GM18867 (cell line): Measurements from ENCODE around the gene RIC8B.

Experiments used
- ATAC-seq: cut with Tn5 transposase; IDR thresholded peaks from one replicate; pipeline ENCODE4 v1.9.1; 2021; ENCODE audit warnings: mild to moderate bottlenecking, moderate library complexity; ENCODE audit not compliant: unreplicated experiment

RIC8B gene

DNA sequence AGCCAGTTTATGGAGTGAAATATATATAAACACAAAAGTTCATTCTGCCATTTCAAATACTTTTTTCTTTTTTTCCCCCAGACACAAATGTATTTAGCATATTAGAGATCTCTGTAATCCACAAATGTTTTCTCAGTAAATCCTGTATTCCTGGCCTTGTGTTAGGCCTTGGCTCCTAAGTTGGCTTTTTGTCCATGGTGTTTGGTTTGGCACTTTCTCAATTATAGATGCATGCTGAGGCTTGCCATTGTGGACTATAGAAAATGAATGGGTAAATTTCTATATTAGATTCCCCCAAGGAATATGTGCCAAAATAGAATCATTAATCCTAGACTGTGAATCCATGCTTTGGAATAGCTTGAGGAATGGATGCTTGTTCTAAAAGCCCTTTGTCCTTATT, 17.0 kb downstream of the RIC8B start:
- no peak for ATAC-seq

DNA sequence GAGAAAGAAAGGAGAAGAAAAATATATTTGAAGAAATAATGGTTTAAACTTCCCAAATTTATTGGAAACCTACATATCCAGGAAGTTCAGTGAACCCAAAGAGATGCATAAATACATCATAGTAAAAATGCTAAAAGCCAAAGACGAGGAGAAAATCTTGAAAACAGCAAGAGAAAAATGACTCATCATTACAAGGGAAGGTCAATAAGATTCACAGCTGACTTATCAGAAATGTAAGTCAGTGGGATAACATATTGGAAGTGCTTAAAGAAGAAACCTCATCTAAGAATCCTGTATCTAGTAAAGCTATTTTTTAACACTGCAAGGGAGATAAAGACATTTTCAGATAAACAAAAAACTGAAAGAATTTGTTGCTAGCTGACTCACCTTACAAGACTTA, 19.9 kb downstream of the RIC8B start:
- no peak for ATAC-seq

DNA sequence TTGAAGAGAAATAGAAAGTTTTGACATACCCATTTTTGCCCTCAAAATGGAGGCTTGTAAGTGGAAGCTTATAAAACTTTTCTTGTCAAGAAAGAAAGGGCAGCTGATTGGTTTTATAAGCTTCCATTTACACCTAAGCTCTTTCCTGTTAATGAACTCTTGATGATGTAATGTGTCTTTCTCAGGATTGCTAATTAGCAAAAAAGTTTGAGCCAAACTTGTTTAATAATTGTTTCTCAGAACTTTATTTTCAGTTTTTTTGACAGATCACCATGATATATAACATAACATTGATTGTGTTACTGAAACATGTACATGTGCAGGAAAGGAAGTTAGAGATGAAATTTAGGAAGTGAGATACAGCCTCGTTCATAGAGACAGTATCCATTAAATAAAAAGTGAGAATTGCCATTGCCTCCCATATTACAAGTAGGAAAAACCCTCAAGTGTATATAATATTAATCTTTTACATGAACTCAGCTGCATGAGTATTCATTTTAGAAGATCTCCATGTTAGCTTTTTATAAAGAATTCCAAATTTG, 26.8 kb downstream of the RIC8B start:
- ATAC-seq: no peak

DNA sequence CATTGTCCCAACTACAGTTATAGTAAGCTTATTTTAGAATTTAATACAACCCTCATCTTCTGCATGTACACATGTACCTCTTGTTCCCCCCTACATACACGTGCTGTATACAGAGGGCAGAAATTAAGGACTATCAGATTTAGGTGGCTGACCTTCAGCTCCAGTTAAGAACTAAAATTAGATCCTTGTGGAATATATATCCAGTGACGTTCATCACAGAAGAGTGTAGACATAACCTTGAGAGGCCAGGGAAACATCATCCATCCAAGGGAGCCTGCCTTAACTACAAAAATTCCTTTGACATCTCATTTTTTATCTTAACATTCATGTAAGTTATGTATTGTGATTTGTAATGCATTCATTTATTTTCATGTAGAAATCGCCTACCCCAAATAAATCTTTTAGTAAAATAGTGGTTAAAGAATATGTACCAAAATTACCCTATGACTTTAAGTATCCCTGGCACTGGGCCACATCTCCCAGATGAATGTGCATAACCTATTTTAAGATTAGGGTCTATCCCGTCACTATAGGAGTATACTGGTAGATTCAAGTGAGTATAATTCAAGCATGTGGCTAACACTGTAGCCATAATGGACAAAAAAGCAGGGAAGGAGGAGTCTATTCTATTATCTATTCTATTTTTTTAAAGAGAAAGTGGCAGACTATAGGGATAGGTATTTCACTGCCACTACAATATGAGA, 27.5 kb downstream of the RIC8B start:
- ATAC-seq: no peak

DNA sequence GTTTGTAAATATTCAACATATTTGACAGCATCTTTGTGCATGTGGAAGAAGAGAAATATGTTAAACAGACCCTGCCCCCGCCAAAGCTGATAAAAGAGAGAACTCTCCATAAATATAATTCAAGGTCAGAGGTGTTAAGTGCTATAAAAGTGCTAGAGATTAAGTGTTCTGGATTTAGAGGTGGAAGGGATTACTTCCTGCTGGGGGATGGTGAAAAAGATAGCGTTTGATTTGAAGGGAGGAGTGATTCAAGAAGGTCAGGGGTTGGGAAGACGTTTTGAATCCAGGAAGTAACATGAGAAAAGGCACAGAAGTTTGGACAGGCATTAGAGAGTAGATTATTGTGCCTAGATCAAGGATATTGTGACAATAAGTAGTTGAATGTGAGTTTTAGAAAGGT, 30.2 kb downstream of the RIC8B start:
- no peak for ATAC-seq

DNA sequence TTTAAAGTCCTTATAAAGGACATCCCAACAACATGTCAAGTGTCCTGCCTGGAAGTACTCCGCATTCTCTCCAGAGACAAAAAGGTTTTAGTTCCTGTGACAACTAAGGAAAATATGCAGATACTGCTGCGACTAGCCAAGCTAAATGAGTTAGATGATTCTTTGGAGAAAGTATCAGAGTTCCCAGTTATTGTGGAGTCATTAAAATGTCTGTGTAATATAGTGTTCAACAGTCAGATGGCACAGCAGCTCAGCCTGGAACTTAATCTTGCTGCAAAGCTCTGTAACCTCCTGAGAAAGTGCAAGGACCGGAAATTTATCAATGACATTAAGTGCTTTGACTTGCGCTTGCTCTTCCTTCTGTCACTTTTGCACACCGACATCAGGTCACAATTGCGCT, 40.2 kb downstream of the RIC8B start:
- no peak for ATAC-seq

DNA sequence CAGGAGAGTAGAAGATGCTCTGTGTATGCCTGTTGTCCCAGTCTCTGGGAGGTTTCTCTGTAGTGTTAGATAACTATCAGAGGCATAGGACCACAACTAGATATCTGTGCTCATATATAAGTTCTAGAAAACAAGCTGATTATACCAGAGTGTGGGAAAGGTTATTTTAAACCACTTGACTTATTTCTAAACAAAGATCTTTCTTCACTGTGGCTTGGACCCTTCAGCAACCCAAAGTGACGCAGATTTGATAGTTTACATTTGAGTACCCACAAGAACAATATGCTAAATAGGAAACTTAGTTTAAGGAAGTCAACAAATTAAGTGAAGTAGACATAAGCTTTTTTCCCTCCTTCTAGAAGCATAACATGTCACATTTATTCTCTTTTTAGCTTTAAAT, 41.3 kb downstream of the RIC8B start:
- no peak for ATAC-seq

DNA sequence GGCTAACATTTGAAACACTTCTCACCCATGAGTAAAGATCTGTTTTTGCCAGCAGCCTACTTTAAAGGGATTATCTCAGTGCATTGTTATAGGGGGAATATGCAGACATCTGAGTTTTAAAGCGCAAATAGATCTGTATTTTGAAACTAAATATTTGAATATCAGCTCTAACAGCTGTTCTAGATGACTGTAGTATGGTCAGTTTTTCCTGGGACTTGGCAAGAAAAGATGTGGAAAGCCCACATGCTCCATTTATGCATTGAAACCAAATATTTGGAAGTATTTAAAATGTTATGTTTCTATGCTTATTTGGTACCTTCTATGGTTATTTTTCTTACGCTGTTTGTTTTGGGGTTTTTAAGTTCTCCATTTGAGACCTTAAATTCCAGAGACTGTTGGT, 41.7 kb downstream of the RIC8B start:
- no peak for ATAC-seq

DNA sequence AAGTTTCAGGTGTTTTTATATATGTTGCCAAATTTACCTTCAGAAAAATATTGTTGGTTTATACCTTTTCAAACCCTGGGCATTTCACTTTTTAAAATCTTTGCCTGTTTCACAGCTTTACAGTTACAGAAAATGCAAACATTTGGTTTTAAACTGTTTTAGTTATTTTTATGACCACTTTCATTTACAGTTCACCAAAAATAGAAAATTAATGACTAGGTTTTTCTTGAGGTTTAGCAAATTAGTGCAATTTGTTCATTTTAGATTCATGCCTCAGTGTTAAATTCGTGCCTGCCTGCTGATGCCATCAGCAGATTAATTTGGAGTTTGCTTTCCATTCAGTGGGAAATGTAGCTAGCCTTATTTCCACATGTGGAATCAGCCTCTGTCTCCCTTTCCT, 45.5 kb downstream of the RIC8B start:
- ATAC-seq: no peak

DNA sequence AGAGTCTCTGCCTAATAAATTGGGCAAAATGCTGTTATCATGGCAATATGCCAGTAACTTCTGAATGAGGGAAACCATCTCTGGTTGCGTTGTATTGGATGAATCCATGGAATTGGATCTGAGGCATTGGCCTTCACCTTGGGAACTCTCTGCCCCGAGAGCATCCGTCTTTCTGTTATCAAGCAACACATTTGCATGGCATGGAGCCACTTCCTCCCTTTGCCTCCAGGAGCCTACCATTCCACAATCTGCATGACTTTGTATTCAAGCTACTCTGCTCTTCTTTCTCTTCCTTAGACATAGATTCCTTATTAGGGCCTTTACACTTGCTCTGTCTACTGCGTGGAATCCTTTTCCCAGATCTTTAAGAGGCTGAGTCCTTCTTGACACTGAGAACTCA, 57.2 kb downstream of the RIC8B start:
- no peak for ATAC-seq

DNA sequence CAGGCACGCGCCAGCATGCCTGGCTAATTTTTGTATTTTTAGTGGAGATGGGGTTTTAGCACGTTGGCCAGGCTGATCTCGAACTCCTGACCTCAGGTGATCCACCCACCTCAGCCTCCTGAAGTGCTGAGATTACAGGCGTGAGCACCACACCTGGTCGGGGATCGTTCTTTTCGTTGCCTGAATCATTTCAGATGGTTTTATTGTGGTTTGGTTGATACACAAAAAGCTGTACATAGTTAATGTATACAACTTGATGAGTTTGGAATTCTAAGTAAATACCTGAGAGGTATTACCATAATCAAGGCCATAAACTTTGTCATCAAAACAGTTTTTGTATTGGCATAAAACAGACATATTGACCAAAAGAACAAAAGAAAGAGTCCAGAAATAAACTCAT, 63.3 kb downstream of the RIC8B start:
- no peak for ATAC-seq

DNA sequence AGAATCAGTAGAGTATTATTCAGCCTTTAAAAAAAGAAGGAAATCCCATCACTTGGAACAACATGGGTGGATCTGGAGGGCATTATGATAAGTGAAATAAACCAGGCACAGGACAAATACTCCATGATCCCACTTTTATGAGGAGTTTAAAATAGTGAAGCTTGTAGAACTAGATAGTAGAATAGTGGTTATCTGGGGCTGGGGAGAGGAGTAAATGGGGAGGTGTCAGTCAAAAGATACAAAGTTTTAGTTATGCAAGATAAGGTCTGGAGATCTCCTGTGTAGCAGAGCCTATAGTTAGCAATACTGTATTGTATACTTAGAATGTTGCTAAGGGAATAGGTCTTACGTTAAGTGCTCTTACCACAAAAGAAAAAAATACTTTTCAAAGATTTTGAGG, 64.9 kb downstream of the RIC8B start:
- no peak for ATAC-seq

DNA sequence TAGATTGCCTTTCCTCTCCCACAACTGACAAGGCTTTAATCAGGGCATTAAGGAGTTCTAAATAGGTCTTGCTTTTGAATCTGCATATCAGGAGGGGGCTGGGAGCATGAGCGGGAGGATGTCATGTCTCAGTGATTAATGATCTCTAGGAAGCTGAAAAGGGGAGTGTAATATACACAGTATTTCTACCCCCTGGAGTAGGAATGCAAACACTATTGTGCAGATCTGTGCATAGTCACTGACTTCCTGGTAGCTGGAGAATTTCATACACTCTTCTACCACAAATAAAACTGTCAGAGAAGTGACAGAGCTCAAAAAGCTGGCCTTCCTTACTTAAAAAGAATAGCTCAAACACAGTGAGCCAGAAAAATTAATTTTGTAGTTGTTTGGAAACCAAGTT, 65.8 kb downstream of the RIC8B start:
- ATAC-seq: no peak

DNA sequence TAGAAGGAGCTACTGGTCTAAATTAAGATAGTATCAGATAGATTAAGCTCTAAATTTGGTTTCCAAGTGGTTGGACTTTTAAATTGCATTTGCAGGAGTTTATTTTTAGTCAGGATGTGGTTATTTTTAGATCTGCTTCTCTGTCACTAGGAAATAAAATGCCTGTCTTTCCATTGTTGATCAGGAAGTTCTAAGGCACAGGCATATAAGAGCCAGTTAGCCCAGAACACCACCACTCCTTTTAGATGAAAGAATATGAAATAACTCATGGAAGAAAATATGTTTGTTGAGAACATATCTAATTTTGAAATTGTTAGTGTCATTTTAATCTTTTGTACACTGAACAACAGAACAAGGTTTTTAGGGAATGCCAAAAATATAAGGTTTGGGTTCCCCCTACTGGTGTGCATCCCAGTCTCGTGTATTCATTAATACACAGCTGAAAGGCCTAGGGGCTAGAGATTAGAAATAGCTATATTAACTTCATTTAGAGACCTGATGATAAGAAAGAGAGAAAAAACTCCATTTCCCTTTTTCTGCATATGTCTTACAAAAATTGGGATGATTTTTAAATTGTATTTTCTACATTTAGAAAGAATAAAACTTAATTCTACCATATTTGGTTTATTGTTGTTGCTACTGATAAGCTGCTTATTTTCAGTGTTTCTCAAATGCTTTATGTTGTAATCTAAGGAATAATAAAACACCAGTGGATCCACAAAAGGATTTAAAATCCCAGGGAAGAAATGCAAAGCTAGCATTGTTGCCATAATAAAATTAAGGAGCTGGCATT, 67.2 kb downstream of the RIC8B start:
- ATAC-seq: no peak

DNA sequence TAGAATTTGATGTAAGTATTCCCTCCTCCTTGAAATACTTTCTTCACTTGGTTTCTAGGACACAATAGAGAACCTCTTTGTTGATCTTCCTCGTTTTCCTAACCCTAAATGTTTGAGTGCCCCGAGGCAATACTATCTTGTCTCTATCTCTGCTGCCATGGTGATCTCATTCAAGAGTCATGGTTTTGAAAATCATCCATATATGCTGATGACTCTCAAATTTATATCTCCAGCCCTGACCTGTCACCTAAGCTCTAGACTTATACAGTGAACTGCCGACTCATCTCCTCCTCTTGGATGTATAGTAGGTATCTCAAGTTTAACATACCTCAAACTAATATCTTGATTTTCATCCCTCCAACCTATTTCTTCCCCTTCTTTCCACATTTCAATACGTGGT, 71.4 kb downstream of the RIC8B start:
- ATAC-seq: no peak

DNA sequence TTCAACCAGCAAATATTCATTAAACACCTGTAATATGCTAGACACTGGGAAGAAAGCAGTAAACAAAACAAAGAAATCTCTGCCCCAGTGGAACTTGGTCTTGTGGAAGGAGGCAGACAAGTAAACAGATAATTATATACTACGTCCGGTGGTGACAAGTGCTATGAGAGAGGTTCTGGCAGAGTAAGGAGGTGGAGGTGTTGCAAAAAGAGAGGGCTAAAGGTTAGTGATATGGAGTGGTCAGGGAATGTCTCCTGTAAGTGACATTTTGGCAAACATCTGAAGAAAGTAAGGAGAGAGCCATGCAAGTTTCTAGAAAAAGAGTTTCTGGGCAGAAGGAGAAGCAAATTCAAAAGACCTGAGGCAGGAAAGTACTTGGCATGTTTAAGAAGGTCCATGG, 73.4 kb downstream of the RIC8B start:
- ATAC-seq: no peak

DNA sequence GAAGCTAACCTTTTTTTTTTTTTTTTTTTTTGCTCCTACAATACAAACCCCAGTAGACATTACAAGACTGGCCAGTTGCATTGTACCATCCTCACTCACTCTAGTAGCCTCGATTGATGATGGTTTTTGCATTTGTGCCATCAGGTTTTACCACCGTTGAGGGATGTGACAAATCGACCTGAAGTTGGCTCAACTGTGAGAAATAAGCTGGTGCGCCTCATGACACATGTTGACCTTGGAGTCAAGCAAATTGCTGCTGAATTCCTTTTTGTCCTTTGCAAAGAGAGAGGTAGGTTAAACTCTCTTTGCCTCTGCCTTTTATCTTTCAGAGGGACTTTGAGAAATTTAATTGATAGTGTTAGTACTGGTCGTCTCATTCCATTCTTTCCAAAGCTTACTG, 76.8 kb downstream of the RIC8B start:
- no peak for ATAC-seq

DNA sequence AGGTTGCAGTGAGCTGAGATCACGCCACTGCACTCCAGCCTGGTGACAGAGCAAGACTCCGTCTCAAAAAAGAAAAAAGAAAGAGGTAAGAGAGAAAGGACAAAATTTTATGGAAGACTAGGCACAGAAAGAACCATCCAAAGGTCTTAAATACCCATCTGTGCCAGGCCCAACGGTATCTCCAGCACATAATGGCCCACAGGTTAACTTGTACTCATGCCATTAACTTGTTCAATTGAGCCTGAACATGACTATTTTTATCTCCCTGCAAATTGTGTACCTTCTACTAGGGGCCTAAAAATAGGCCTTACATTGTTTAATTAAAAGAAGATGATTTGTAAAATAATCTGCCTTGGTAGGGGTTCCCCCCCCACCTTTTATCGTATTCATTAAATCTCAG, 80.2 kb downstream of the RIC8B start:
- ATAC-seq: no peak

DNA sequence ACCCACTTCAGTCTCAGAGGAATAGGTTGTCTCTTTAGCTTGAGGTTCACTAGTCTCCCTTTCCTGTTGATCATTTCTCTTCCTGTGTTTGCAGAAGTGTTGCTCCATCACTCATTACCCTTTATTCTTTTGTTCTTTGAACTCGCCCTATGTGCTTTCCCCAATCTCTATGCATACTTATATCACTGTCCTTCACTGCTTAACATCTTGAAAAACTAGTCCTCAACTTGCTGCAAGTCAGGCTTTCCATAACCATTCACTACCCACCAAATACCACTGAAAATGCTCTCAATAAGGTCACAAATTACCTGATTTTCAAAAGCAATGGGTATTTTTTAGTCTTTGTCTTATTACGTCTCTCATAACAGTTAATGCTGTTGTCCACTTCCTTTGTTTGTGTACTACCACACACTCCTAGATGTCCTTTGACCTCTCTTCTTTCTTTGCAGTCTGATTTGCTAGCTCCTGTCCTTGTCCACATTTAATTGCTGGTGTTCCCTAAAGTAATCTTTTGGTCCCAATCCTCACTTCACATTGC, 80.8 kb downstream of the RIC8B start:
- ATAC-seq: no peak

DNA sequence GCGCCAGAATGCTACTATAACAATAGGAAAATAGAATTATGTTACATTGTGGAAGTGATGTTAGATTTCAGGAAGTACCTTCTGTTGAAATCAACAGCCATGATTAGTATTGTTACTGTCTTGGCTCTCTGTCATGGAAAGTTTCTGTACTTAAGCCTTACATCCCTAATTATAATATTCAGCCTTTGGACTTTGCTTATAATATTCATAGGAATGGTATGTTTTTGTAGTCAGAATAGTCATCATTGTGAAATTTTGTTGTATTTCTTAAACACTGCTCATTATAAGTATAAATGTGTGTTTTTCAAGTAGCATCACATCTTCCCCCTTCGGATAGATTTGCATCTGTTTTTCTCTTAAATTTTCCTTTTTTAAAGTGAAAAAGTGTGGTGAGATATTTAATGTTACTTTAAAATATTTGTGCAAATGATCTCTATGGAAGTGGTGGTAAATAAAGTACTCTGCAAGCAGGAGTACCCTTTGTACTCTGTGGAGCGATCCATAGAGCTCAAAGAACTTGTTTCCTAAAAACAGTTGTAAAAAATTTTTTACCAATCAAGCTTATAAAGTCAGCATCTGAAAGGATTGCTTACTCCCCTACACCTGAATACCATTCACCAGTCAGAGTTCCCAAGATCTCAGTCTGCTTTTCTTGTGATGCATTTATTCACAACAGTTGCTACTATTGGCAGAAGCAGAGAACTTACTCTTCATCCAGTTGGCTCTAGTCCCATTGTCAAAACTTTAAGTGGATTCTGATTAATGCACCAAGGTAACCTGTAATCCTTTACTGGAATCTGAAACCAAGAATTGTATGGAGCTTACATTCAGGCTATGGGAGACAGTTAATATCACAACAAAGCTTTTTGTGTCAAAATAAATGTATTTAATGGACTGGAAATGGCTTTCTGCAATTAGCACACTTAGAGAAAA, 87.8 kb downstream of the RIC8B start:
- no peak for ATAC-seq

DNA sequence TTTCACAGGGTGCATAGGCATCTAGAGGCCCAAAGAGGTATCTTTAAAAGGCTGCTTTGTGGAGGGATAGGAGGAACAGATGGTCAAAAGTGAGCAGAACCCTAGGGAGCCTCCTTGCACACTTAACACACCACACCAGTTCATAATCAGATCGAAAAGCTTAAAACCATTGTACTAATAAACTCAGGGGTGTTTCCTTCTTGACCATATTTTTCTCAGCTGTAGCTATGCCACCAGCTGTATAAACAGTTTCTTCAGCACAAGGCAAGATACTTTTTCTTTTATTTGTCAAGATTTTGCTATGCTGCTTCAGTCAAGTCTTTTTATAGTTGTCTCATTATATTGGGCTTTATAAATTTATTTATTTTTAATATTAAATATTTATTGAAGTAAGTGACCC, 88.7 kb downstream of the RIC8B start:
- ATAC-seq: no peak
